GM18502 (cell line): ENCODE results near the gene SELENON.

Experiments
- ATAC-seq: cut with Tn5 transposase; IDR thresholded peaks from one replicate; pipeline ENCODE4 v1.9.1; 2021; ENCODE audit warnings: mild to moderate bottlenecking; ENCODE audit not compliant: unreplicated experiment, poor library complexity

SELENON gene, protein sequence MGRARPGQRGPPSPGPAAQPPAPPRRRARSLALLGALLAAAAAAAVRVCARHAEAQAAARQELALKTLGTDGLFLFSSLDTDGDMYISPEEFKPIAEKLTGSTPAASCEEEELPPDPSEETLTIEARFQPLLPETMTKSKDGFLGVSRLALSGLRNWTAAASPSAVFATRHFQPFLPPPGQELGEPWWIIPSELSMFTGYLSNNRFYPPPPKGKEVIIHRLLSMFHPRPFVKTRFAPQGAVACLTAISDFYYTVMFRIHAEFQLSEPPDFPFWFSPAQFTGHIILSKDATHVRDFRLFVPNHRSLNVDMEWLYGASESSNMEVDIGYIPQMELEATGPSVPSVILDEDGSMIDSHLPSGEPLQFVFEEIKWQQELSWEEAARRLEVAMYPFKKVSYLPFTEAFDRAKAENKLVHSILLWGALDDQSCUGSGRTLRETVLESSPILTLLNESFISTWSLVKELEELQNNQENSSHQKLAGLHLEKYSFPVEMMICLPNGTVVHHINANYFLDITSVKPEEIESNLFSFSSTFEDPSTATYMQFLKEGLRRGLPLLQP

DNA sequence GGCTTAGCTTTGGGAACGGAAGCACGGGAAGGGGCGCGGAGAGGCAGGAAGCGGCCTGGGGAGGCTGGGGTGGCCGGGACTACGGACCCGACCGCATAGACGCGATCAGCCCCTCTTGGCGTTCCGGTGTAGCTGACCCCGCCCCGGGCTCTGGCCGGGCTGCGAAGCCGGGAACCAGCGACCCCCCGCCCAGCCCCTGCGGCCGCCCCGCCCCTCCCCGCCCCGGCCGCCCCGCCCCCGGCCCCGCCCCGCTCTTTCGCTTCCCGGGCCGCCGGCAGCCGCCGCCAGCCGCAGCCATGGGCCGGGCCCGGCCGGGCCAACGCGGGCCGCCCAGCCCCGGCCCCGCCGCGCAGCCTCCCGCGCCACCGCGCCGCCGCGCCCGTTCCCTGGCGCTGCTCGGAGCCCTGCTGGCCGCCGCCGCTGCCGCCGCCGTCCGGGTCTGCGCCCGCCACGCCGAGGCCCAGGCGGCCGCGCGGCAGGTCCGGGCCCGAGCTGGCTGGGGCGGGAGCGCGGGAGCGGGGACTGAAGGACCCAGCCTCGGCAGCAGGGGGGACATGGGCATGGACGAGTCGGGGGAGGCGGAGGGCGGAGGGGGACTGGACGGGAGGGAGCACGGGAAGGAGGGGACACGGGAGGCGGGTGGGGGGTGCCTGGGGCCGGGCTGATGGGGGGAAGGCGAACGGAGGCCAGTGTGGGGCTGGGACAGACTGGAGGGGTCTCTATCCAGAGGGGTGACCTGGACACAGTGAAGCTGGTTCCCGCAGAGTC lies at the start of gene SELENON:
Gene SELENON (plus strand): TSS at position 259 of the 768 bp plus-strand sequence. CDS start 38 bp downstream, at position 297.
- ATAC-seq: no peak

DNA sequence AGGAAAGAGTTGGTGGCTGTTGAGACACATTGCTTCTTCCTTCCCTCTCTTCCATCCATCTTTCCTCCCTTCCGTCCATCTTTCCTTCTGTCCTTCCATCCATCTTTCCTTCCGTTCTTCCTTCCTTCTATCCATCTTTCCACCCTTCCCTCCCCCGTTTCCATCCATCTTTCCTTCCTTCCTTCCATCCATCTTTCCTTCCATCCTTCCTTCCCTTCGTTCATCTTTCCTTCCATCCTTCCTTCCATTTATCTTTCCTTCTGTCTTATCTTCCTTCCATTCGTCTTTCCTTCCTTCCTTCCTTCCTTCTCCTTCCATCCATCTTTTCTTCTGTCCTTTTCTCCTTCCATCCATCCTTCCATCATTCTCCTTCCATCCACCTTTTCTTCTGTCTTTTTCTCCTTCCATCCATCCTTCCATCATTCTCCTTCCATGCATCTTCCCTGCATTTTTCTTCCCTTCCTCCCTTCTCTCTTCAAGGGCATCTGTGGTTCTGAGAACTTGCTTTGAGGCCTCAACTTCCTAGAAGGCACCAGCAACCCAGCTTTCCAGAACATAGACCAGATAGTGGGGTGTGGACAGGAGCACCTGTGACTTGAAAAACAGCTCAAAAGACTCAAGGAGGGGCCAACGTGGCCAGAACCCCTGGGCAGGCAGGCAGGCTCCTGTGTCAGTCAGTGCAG lies 48.9 kb upstream of the SELENON start:
- ATAC-seq: no peak

DNA sequence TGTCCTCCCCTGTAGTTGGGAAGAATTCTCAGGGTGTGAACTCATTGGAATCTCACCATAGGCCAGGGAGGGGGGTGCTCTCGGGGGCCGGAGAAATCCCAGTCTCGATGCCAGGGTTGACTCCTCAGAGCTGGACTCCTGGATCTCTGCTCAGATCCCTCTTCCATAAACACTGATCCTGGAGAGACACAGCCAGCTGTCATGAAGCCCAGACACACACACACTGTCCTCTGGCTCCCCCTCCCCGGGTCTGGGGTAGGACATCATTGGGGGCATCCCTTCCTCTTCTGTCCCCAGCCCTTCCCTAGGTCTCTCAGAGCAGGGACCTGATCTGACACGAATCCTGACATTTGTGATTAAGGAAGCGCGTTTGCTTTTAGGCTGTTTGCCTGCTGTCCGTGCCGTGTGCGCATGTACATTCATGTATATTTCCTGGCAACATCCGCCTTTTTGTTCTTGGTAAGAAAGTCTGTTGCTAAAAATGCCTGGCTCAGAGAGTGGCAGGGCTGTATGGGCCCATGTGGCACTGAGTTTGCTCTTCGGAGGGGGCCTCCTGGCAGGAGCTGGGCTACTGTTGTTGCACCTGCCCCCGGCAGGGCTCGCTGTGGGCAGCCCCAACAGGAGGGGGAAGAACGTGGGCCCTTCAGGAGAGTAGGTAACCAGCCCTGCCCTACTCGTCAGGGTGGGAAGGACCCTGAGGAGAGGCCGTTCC lies 45.4 kb upstream of the SELENON start:
- ATAC-seq: no peak

DNA sequence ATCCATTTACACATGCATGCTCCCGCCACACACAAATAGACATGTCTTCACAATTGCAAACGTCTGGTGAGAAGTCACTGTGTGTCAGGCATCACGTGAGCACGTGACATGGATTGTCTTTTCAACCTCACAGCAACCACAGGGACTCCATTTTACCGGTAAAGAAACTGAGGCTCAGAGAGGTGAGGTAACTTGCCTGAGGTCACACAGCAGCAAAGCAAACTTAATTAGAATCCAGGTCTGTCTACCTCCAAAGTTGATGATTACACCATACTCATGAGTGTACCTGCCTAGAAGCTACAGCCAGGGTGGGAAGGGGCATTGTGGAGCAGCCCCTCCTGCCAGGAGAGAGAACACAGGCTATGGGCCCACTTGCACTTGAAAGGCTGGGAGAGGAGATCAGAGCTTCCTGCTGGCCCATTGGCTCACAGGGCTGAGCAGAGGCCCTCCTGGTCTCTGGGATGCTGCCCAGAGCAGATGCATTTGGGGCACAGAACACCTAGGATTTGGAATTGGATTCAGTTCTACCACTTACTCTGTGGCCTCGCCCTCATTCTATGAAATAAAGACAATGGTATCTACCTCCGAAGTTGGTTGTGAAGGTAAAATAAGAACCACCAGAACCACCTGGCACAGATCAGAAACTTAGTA lies 44.4 kb upstream of the SELENON start:
- no peak for ATAC-seq

DNA sequence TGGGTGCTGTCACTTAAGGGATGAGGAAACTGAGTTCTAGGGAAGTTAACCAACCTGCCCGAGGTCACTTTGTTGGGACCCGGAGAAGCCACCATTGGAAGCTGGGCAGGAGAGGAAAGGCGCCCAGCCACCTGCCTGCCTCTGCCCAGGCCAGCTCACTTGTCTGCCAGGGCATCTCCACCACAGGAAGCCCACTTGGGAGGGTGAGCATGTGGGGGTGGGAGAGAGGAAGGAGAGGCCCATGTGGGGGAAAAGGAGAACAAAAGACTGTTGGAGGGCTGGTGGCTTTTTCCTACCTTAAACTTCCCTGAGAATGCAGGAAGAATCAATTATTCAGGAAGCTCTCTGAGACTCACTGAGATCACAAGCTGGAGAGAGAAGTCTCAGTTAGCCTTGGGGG lies 43.8 kb upstream of the SELENON start:
- no peak for ATAC-seq

DNA sequence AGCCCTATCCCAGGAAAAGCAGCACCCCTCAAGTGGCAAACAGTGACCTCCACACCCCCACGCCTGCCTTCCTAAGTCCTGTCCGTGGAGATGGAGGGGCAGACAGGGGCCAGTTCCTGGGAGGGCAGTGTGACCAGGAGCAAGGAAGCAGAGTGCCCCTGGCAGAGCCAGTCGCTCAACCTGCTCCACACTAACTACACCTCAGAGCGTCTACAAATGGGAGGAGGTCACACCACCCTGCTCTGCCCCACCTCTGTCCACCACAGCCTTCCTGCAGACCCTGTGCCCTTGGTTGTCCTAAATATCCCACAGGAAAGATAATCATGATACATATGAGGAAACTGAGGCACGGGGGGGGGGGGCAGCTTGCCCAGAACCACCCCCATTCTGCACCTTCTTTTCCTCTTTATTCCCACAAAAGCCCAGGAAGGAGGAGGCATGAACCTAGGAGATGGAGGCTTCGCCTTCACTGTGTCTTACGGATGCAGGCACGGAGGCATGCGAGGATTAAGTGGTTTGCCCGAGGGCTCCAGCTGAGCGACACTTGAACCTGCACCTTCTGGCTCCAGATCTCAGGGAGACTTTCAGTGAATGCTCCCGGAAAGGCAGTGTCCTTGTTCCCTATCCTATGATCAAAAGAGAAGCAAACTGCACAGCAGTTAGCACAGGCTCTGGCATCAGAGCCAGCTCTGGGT lies 42.7 kb upstream of the SELENON start:
- no peak for ATAC-seq

DNA sequence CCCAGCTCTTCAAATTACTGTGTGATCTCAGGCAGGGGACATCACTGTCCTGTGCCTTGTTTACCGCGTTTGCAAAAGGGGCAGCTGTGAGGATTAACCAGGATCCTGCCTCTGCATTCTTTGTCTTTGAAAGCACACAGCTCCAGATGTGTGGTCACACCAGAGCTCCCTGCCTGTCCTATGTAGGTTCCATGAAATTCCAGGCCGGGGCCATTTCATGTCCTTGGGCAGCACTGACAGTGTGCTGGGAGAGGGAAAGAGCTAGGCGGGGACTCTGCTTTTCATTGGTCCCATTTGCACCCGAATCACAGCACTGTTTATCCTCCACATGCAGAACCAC lies 42.2 kb upstream of the SELENON start:
- ATAC-seq: no peak

DNA sequence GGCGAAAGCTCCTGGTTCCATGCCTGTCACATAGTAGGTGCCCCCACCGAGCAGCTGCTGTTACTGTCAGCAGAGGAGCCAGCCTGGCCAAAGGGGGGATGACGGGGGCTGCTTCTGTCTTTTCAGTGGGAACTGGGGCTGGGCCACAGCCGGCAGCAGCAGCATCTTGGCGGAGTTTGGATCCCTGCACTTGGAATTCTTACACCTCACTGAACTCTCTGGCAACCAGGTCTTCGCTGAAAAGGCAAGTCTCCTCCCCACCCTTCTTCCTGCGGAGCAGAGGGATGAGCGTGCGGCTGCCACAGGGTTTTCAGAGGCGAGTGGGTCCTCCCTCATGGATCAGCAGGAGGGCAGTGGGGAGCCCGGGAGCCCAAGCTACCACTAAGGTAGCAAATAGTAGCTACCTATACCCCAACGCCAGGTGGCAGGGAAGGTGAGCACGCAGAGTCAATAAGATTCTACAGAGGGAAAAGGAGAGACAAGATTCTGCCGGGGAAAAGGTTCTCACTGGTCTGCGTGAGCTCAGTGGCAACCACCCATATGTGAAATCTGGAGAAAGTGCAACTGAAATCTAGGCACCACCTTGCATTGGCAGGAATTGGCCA lies 41.4 kb upstream of the SELENON start:
- no peak for ATAC-seq

DNA sequence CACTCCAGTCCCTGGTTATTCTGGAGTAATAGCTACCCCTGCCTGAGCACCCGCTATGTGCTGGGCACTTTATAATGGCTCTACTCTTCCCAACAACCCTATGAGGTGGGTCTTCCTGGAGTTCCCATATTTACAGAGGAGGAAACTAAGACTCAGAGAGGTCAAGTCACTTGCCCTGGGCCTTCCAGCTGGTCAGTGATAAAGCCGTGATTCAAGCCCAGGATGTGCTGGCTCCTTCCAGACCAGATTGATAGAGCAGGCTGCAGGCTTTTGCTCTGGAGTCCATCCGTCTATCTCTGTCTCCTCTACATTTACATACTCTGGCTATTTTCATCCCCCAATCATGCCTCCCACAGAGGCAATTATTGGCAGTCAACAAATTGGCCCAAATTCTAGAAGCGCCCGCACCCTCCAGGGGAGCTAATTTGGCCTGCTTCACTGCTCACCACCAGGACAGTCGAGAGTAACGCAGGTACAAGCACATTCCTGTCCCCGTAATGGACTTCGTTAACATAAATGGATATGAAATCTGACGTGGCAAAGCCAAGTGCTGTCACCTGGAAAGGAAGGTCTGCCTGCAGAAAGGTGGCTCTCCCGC lies 39.8 kb upstream of the SELENON start:
- ATAC-seq: no peak

DNA sequence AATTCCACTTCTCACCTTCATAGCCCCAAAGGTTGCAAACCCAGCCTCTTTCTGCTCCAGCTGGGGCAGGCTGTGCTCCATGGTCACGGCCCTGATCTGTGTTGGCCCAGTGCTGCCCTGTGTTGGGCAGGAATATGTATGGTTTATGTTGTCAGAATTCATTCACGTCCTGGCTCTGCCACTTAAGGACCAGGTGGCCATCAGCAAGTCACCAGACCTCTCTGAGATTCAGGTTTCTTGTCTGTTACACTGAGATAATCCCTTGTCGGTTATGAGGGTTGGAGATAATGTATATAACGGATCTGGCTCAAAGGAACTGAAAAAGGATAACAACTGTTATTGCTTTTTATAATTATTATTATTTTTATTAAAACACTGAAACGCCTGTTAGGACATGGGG lies 39.1 kb upstream of the SELENON start:
- no peak for ATAC-seq

DNA sequence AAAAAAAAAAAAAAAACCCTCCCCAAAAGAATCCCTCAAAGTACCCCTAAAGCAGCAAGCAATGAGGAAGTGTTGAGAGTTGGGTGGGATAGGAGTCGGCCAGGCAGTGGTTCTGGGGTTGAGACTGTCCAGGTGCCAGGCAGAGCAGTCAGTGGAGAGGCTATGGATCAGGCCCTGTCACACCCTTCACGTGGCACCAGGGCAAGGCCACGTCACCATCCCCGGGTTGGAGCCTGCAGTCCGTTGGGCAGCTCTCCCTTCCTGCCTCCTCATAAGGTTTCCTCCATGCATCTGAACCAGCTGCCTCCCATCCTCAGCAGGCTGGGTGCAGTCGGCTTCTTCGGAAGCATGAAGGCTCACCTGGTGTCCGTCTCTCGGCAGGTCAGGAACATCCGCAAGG lies 36.5 kb upstream of the SELENON start:
- ATAC-seq: no peak

DNA sequence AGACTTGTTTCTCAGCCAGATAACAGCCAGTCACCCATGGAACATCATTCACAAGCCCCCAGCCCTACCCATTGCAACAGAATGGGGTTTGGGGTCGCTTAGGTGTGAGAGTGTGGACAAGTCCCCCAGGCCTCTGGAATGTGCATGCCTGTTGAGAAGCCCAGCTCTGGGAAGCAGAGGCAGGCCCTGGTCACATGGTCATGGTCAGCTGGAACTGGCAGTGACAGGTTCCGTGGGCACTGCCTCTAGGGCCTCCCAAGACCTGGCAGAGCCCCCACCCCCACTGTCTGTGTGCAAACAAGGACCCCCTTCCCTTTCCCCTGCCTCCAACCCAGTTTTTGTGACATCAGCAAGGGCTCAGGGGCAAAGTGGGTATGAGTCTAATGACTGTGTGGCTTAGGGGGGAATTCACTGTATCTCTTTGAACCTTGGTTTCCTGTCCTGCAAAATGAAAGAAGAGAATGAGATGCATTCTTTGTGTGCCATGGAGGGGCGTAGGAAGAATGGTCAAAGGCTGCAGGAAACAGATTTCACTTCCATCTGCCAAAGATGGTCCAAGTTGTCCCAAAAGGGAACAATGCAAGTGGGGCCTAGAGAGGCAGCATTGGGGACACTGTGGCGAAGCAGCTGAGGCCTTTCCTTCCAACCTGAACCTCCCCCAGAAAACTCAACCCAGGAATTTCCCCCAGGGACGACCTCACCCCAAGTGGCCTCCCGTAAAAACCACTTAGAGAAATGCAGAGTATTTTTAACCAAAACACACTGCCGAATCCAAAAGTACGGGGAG lies 34.7 kb upstream of the SELENON start:
- ATAC-seq: no peak

DNA sequence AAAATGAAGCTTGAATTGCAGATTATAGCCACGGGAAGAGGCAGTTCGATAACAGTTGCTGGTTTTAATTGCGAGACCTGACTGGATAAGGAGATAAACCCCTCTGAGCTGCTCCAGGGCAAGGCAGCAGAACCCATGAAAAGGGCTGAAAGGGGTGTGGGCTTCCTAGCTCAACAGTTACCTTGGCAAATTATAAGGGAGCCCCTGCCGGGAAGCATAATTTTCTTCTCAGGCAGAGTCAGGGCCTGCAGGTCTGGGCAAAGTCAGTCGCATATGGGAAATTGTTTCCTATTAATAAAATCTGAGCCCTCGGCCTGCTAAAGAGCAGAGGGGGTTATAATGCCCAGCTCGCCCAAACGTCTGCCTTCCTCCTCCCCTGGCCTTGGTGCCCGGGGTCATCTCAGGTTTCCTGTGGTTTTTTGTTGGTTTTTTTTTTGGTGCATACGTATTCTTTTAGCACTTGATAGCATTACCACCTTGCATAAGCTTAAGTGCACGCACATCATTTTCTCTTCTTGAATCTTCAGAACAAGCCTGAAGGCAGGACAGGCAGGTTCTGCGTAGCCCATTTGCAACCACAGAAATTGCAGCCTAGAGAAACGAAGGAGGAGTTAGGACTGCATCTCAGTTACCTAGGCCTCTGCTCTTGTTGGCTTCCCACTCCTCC lies 33.9 kb upstream of the SELENON start:
- ATAC-seq: no peak

DNA sequence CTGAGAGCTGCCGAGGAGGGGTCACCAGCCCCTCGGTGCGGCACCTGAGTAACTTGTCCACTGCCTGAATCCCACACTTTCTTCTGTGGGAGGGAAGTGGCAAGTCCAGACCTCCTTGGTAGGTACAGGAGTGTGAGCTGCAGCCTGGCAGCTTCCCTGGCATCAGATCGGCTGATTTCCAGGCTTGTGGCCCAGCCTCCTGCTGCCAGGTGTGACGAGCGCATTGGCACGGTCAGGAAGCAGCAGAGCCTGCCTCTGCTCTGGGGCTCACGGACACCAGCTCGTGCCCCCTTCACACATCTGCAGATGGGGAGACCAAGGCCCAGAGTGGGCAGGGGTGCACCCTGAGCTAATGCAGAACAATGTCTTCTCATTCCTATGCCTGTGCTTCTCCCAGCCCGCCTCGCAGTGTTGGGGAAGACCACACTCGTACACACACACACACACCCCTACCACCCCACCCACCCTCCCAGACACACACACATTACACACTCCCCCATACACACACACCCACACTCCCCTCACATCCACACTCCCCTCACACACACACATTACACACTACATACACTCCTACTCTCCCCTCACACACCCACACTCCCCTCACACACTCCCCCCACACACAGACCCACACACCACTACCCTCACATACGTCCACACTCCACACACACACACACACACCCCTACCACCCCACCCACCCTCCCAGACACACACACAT lies 33.1 kb upstream of the SELENON start:
- ATAC-seq: no peak

DNA sequence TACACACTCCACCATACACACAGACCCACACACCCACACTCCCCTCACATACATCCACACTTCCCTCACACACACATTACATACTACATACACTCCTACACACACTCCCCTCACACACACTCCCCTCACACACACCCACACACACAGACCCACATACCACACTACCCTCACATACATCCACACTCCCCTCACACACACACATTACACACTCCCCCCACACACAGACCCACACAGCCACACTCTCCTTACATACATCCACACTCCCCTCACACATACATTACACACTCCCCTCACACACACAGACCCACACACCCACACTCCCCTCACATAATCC lies 32.6 kb upstream of the SELENON start:
- ATAC-seq: no peak

DNA sequence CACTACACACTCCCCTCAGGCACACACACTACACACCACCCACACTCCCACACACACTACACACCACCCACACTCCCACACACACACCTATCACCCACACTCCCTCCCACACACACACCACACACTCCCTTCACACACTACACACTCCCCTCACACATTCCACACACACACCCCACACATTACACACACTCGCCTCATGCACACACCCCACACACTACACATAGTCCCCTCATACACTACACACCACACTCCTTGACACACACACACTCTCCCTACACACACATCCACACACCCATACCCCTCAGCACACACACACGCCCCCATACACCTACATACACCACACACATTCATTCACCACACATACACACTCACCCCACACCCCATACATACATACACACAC lies 31.0 kb upstream of the SELENON start:
- no peak for ATAC-seq
